IMR-90 (cell line): ENCODE measurements around the gene ACTRT2. TPM values are rescaled to one million over a fixed set of nuclear protein-coding genes. Genes with fewer than 3 reads are reported as not detected.

Source experiments
- ATAC-seq: fragments of 200-7000 bp; cut with Tn5 transposase; 2 replicates; pipeline ENCODE4 v1.9.1; 2020; ENCODE audit warnings: low read depth, mild to moderate bottlenecking, moderate library complexity
- Bru-seq: library from RNA; stranded (reverse); fragments of 400-500 nt; gene quantifications from one replicate; lab custom pipeline; 2021; lab: Mats Ljungman, UMichigan
- BruChase-seq, 2 experiments: library from RNA; stranded (reverse); fragments of 400-500 nt; gene quantifications; one replicate each; lab custom pipeline; 2021; lab: Mats Ljungman, UMichigan
- BruUV-seq: library from RNA; stranded (reverse); fragments of 400-500 nt; replicated peaks from 2 replicates; lab custom pipeline; 2021; lab: Mats Ljungman, UMichigan
- CTCF ChIA-PET: fragments of 300-600 bp; formaldehyde crosslinking; extraction: SDS; loops from one replicate; lab custom pipeline; 2021; ENCODE audit warnings: antibody characterized with exemption; lab: Yijun Ruan, JAX
- POLR2A ChIA-PET: fragments of 300-600 bp; sonication (Branson Sonifier 250); formaldehyde crosslinking; loops from one replicate; lab custom pipeline; 2022; ENCODE audit warnings: antibody characterized with exemption; ENCODE audit not compliant: unreplicated experiment; lab: Charles Lee
- DNase-seq: peaks from one replicate; pipeline ENCODE4 v3.0.0; 2013
- H2AFZ ChIP-seq: replicated peaks from 2 replicates; pipeline ENCODE3; 2013; ENCODE audit warnings: low read length, mild to moderate bottlenecking; ENCODE audit not compliant: poor library complexity
- H2AK5ac ChIP-seq: 2 replicates; pipeline ENCODE4 v1.6.1; 2013; ENCODE audit warnings: low read depth, low read length, inconsistent platforms
- H2AK9ac ChIP-seq: replicated peaks from 2 replicates; pipeline ENCODE3; 2013; ENCODE audit warnings: mild to moderate bottlenecking, low read depth, low read length, moderate library complexity; ENCODE audit not compliant: poor library complexity
- H2BK120ac ChIP-seq: 2 replicates; pipeline ENCODE4 v1.6.1; 2013; ENCODE audit warnings: low read depth, low read length, inconsistent platforms
- H2BK15ac ChIP-seq: 3 replicates; pipeline ENCODE4 v1.6.1; 2013; ENCODE audit warnings: low read depth, low read length, inconsistent platforms
- H2BK20ac ChIP-seq: 2 replicates; pipeline ENCODE4 v1.6.1; 2013; ENCODE audit warnings: low read depth, mild to moderate bottlenecking, inconsistent platforms, low read length, moderate library complexity
- H2BK5ac ChIP-seq: 2 replicates; pipeline ENCODE4 v1.6.1; 2013; ENCODE audit warnings: mild to moderate bottlenecking, low read depth, low read length, inconsistent platforms; ENCODE audit not compliant: poor library complexity, severe bottlenecking
- H3K14ac ChIP-seq: replicated peaks from 2 replicates; pipeline ENCODE4 v1.6.1; 2013; ENCODE audit warnings: low read depth, low read length, inconsistent platforms
- H3K18ac ChIP-seq: 2 replicates; pipeline ENCODE4 v1.6.1; 2013; ENCODE audit warnings: low read depth, low read length, control low read depth
- H3K23ac ChIP-seq: 2 replicates; pipeline ENCODE4 v1.6.1; 2013; ENCODE audit warnings: low read depth, low read length, inconsistent platforms
- H3K27ac ChIP-seq: 2 replicates; pipeline ENCODE4 v1.5.1; 2013; ENCODE audit warnings: mild to moderate bottlenecking, control low read depth, low read length; ENCODE audit not compliant: insufficient read depth
- H3K27me3 ChIP-seq: 2 replicates; pipeline ENCODE4 v1.6.1; 2013; ENCODE audit warnings: low read length; ENCODE audit not compliant: control insufficient read depth, insufficient read depth
- H3K36me3 ChIP-seq: 2 replicates; pipeline ENCODE4 v1.6.1; 2013; ENCODE audit warnings: low read length, mixed read lengths; ENCODE audit not compliant: control insufficient read depth, insufficient read depth
- H3K4ac ChIP-seq: 2 replicates; pipeline ENCODE4 v1.6.1; 2013; ENCODE audit warnings: low read depth, low read length, inconsistent platforms
- H3K4me1 ChIP-seq: 2 replicates; pipeline ENCODE4 v1.6.1; 2013; ENCODE audit warnings: low read length, mixed read lengths; ENCODE audit not compliant: control insufficient read depth, insufficient read depth
- H3K4me2 ChIP-seq: 2 replicates; pipeline ENCODE4 v1.6.1; 2013; ENCODE audit warnings: low read depth, mild to moderate bottlenecking, control low read depth, low read length, moderate library complexity
- H3K4me3 ChIP-seq: 2 replicates; pipeline ENCODE4 v1.5.1; 2013; ENCODE audit warnings: low read depth, mild to moderate bottlenecking, control low read depth, low read length, moderate library complexity; ENCODE audit not compliant: insufficient read depth
- H3K56ac ChIP-seq: 2 replicates; pipeline ENCODE4 v1.6.1; 2013; ENCODE audit warnings: low read length, inconsistent platforms; ENCODE audit not compliant: insufficient read depth; ENCODE audit errors: extremely low read depth
- H3K79me1 ChIP-seq, 2 experiments: 2 replicates each; pipeline ENCODE4 v1.6.1; 2013; ENCODE audit warnings: low read length in 2 of 2, inconsistent platforms in 1 of 2, low read depth in 1 of 2
- H3K9ac ChIP-seq: 2 replicates; pipeline ENCODE4 v1.6.1; 2013; ENCODE audit warnings: low read depth, low read length, control low read depth
- H3K9me1 ChIP-seq: 2 replicates; pipeline ENCODE4 v1.6.1; 2013; ENCODE audit warnings: low read length, inconsistent platforms; ENCODE audit not compliant: insufficient read depth
- H3K9me3 ChIP-seq: 2 replicates; pipeline ENCODE4 v1.6.1; 2013; ENCODE audit warnings: low read length; ENCODE audit not compliant: control insufficient read depth, insufficient read depth
- H4K20me1 ChIP-seq: 2 replicates; pipeline ENCODE4 v1.6.1; 2013; ENCODE audit warnings: low read length, inconsistent platforms; ENCODE audit not compliant: insufficient read depth
- H4K5ac ChIP-seq: 2 replicates; pipeline ENCODE4 v1.6.1; 2013; ENCODE audit warnings: mild to moderate bottlenecking, low read depth, low read length, control low read depth
- H4K8ac ChIP-seq, 2 experiments: 2 replicates each; pipeline ENCODE4 v1.6.1; 2013; ENCODE audit warnings: low read depth in 2 of 2, low read length in 2 of 2, control low read depth in 1 of 2, inconsistent platforms in 1 of 2
- H4K91ac ChIP-seq: 2 replicates; pipeline ENCODE4 v1.6.1; 2013; ENCODE audit warnings: low read depth, low read length, inconsistent platforms; ENCODE audit not compliant: insufficient read depth
- BHLHE40 ChIP-seq: fragments of 150-350 bp; IDR thresholded peaks from 2 replicates; pipeline ENCODE4 v1.6.1; 2016; ENCODE audit warnings: mild to moderate bottlenecking, low read depth, low read length
- CTCF ChIP-seq: conservative IDR thresholded peaks from 2 replicates; pipeline ENCODE4 v1.5.1; 2012; ENCODE audit warnings: mild to moderate bottlenecking, low read depth, low read length, improper control_type of control experiment
- MAZ ChIP-seq: IDR thresholded peaks from 2 replicates; pipeline ENCODE4 v1.6.1; 2012; ENCODE audit warnings: low read depth, mild to moderate bottlenecking, low read length, improper control_type of control experiment, moderate library complexity, borderline replicate concordance
- WGBS, 2 experiments: methylation state at CpG; one replicate each; pipeline versions ENCODE4 v1.1.5 to v1.1.7; 2013; ENCODE audit warnings: missing lambda C conversion rate in 2 of 2; ENCODE audit not compliant: insufficient read length in 1 of 2; ENCODE audit errors: extremely low coverage in 2 of 2; 5-methylcytosine and 5-hydroxymethylcytosine counted together
- dilution Hi-C: fragments of 300-500 bp; cut with HindIII; formaldehyde crosslinking; loops from one replicate; pipeline ENCODE4 v1.14.3; 2018; ENCODE audit warnings: low sequenced_read_pairs; ENCODE audit not compliant: unreplicated experiment
- in situ Hi-C: fragments of 300-500 bp; cut with MboI; formaldehyde crosslinking; loops from 3 replicates; pipeline ENCODE4 v1.14.3; 2019; ENCODE audit warnings: low sequenced_read_pairs, inconsistent platforms, mixed read lengths
- intact Hi-C: fragments of 100-400 bp; cut with micrococcal nuclease; formaldehyde crosslinking; loops from 2 replicates; pipeline ENCODE4 v1.10.0; 2022
- long read RNA-seq: library from polyadenylated mRNA; unstranded; transcript quantifications from one replicate; pipeline ENCODE4 v2.0.0, GENCODE V29; 2021; ENCODE audit not compliant: unreplicated experiment
- polyA plus RNA-seq, 3 experiments: library from polyadenylated mRNA; depleted of rRNA; stranded (reverse); fragments of >200 nt; gene quantifications; 2 replicates each; pipeline ENCODE4 v1.2.3, GENCODE V29; 2012; ENCODE audit warnings: low replicate concordance in 1 of 3
- total RNA-seq: library from RNA; depleted of rRNA; stranded (reverse); fragments of >200 nt; gene quantifications from 2 replicates; pipeline ENCODE4 v1.2.3, GENCODE V29; 2012; rRNA removed

ACTRT2 gene
- total RNA-seq (not detected in 2 replicates), polyA plus RNA-seq (2012; rRNA removed) (not detected in 2 replicates), Bru-seq, nascent RNA (not detected), BruChase-seq, experiment 1, labeled RNA remaining after a 6-hour chase (not detected), BruChase-seq, experiment 2, labeled RNA remaining after a 2-hour chase (not detected)
- not detected in 2 replicates for polyA plus RNA-seq (2012; cell fraction: cytosol; rRNA removed)
- not detected in 2 replicates for polyA plus RNA-seq (2012; cell fraction: nucleus; rRNA removed; ENCODE audit: low replicate concordance)
- long read RNA-seq, result 0 reads

GRCh38 chr1:3021233-3021671 is at the start of gene ACTRT2:
ACTRT2 (plus strand) TSS chr1:3021467; CDS start chr1:3021687, 220 bp downstream.
- Histone ChIP-seq H2AFZ (no peak within 1 kb of the TSS), H3K4me2 (no peak within 1 kb of the TSS), H4K5ac (no peak within 1 kb of the TSS), H2AK9ac (no peak within 1 kb of the TSS), H4K8ac (no peak within 1 kb of the TSS), H3K9me1 (no peaks in the 10 kb centered on the region), H2BK5ac (no peak within 1 kb of the TSS), H3K27ac (no peak within 1 kb of the TSS), H3K4me1 (no peaks in the 10 kb centered on the region), H3K9ac (no peak within 1 kb of the TSS), H2AK5ac (no peak within 1 kb of the TSS), H3K23ac (no peak within 1 kb of the TSS), H2BK20ac (no peak within 1 kb of the TSS), H2BK120ac (no peak within 1 kb of the TSS), H3K56ac (no peak within 1 kb of the TSS), H3K18ac (no peak within 1 kb of the TSS), H3K4ac (no peak within 1 kb of the TSS), H4K20me1 (no peaks in the 10 kb centered on the region), H2BK15ac (no peak within 1 kb of the TSS), H3K4me3 (no peak within 1 kb of the TSS), H3K14ac (no peak within 1 kb of the TSS), H3K36me3 (no peaks in the 10 kb centered on the region), H3K27me3 (no peaks in the 10 kb centered on the region), H3K9me3 (peaks cover 58% of the 10 kb centered on the region), H3K79me1 (no peaks in the 10 kb centered on the region), H4K91ac (no peak within 1 kb of the TSS)
- BruUV-seq, result no TSS peak
- POLR2A ChIA-PET, result no interaction called here
- intact Hi-C loops (no loop called here), in situ Hi-C loops (no loop called here), dilution Hi-C loops (no loop called here)
- no peak for ATAC-seq
- no peak for DNase-seq
- 10% methylated on average over 2 of the region's 8 CpGs; no CpG with 5 or more reads in 1 of the 2 experiments for WGBS, 2 experiments
- TF ChIP-seq BHLHE40 (no peak), CTCF (no peak), MAZ (no peak)
- CTCF ChIA-PET, result no interaction called here
